Lung (tissue), 12 donors: ENCODE results near the gene TMOD2. TPM values are rescaled to one million over a fixed set of nuclear protein-coding genes. Genes with fewer than 3 reads are reported as not detected.
A peak's percentile ranks its signal among the peaks of the same experiment; 100 is the strongest.

Experiments
- ATAC-seq: fragments of 200-7000 bp; cut with Tn5 transposase; one replicate; pipeline ENCODE4 v1.9.1; 2020; ENCODE audit warnings: moderate number of reproducible peaks; ENCODE audit not compliant: insufficient read depth, low FRiP score
- DNase-seq, 3 donors: peaks; one replicate each; pipeline ENCODE4 v3.0.0-alpha.2; 2013 to 2017
- H3K27ac ChIP-seq, 2 donors: one replicate each; pipeline ENCODE4 v1.5.1; 2013; ENCODE audit warnings: mild to moderate bottlenecking in 2 of 2, moderate library complexity in 2 of 2, control low read depth in 1 of 2, inconsistent platforms in 1 of 2, low read depth in 1 of 2, low read length in 1 of 2
- H3K27me3 ChIP-seq, 3 donors: one replicate each; pipeline ENCODE4 v1.5.1; 2013; ENCODE audit warnings: low read length in 2 of 3; ENCODE audit not compliant: control insufficient read depth in 3 of 3, insufficient read depth in 3 of 3
- H3K36me3 ChIP-seq, 4 donors: one replicate each; pipeline ENCODE4 v1.5.1; 2013; ENCODE audit warnings: low read length in 4 of 4, mild to moderate bottlenecking in 1 of 4, moderate library complexity in 1 of 4; ENCODE audit not compliant: control insufficient read depth in 4 of 4, insufficient read depth in 4 of 4
- H3K4me1 ChIP-seq, 5 donors: one replicate each; pipeline ENCODE4 v1.5.1; 2013; ENCODE audit warnings: low read length in 5 of 5, mild to moderate bottlenecking in 2 of 5, moderate library complexity in 1 of 5; ENCODE audit not compliant: control insufficient read depth in 5 of 5, insufficient read depth in 5 of 5
- H3K4me3 ChIP-seq: one replicate; pipeline ENCODE4 v1.5.1; 2013; ENCODE audit warnings: mild to moderate bottlenecking, control low read depth, moderate library complexity
- H3K9ac ChIP-seq, 2 donors: one replicate each; pipeline ENCODE4 v1.5.1; 2013; ENCODE audit warnings: low read length in 2 of 2, control low read depth in 1 of 2; ENCODE audit not compliant: insufficient read depth in 1 of 2
- H3K9me3 ChIP-seq, 4 donors: one replicate each; pipeline ENCODE4 v1.5.1; 2013; ENCODE audit warnings: low read length in 3 of 4, mild to moderate bottlenecking in 1 of 4, moderate library complexity in 1 of 4; ENCODE audit not compliant: control insufficient read depth in 4 of 4, insufficient read depth in 3 of 4
- WGBS, 2 donors: extraction: QIAGEN DNeasy Blood & Tissue Kit; methylation state at CpG; one replicate each; pipeline ENCODE4 v1.1.7; 2013; 5-methylcytosine and 5-hydroxymethylcytosine counted together
- polyA plus RNA-seq, 2 donors: library from polyadenylated mRNA; stranded (reverse); fragments of 200-250 nt; gene quantifications; one replicate each; pipeline ENCODE4 v1.2.1, GENCODE V29; 2013
- total RNA-seq, 2 donors: library from RNA; depleted of rRNA in 1 of 2; stranded (reverse); fragments of >200 nt in 1 of 2; gene quantifications; one replicate each; pipeline ENCODE4 v1.2.1, GENCODE V29; 2014 to 2021
- TF ChIP-seq, protein P1 (sequence below): IDR thresholded peaks from 2 replicates; pipeline ENCODE4 v1.5.1; 2012; ENCODE audit warnings: mild to moderate bottlenecking; ENCODE audit errors: control extremely low read depth, extremely low read depth
- donor health status: control.
- donor health status: control.
- donor health status: Bipolar disorder and iron deficiency.
- donor health status: healthy.
- donor health status: DM: yes; HTN: yes; CAD: no.

Gene TMOD2
- total and polyA plus RNA-seq, 4 donors: 1.5 to 10.4 (median 5.8) TPM

DNA sequence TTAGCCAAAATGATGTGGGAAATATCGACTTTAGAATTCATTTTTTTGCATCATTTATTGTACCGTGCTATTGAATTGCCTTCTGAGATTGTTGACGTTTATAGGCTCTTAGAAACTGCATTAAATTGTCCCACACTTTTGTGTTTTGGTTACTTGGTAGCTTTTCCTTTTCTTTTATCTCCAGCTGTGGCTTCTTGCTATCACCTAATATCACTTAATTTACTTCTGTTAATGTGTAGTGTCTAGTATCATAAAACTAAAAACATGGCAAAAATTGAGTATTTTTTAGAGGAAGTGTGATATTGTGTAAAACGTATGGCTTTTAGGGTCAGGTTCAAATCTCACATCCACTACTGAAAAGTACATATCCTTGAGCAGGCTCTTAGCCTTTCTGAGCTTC, 89.3 kb downstream of the TMOD2 start:
- DNase-seq (peak in 2 of 3 donors; percentile 96), ATAC-seq (no peak)
- TF ChIP-seq, protein P1, sequence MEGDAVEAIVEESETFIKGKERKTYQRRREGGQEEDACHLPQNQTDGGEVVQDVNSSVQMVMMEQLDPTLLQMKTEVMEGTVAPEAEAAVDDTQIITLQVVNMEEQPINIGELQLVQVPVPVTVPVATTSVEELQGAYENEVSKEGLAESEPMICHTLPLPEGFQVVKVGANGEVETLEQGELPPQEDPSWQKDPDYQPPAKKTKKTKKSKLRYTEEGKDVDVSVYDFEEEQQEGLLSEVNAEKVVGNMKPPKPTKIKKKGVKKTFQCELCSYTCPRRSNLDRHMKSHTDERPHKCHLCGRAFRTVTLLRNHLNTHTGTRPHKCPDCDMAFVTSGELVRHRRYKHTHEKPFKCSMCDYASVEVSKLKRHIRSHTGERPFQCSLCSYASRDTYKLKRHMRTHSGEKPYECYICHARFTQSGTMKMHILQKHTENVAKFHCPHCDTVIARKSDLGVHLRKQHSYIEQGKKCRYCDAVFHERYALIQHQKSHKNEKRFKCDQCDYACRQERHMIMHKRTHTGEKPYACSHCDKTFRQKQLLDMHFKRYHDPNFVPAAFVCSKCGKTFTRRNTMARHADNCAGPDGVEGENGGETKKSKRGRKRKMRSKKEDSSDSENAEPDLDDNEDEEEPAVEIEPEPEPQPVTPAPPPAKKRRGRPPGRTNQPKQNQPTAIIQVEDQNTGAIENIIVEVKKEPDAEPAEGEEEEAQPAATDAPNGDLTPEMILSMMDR: no peak
- H3K4me3 ChIP-seq: no peak overlapping the region
- WGBS, 2 donors: 55 to 59% methylated on average over 4 of the region's 4 CpGs
- H3K4me1 ChIP-seq: peaks cover 9 to 69% (median 47%) of the 10 kb centered on the region in 5 donors
- no peaks in the 10 kb centered on the region for H3K9me3 ChIP-seq
- no peaks in the 10 kb centered on the region for H3K27me3 ChIP-seq
- peak overlapping the region in 1 of 2 donors; percentile 7 for H3K9ac ChIP-seq
- H3K36me3 ChIP-seq: no peaks in the 10 kb centered on the region
- H3K27ac ChIP-seq: no peak overlapping the region

DNA sequence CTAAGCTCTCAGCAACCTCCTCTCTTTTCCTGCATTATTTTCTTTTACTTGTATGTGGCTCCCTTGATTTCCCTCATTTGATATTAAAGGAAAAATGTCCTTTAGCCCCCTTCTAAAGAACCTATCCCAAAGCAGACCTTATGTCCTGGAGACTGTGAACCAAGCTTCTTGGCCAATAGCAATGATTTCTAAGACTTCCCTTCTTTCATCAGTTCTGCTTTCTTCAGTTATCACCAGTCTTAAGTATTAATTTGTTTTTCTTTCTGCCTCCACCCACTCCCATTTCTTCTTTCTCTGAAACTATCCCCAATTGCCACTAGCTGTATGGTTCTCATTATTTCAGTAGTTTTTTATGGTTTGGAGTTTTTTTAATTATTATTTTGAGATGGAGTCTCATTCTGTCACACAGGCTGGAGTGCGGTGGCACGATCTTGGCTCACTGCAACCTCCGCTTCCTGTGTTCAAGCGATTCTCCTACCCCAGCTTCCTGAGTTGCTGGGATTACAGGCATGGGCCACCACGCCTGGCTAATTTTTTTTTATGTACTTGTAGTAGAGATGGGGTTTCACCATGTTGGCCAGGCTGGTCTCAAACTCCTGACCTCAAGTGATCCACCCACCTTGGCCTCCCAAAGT, 90.1 kb downstream of the TMOD2 start:
- no peak overlapping the region for H3K4me3 ChIP-seq
- peaks cover 9 to 74% (median 50%) of the 10 kb centered on the region in 5 donors for H3K4me1 ChIP-seq
- ATAC-seq: no peak

DNA sequence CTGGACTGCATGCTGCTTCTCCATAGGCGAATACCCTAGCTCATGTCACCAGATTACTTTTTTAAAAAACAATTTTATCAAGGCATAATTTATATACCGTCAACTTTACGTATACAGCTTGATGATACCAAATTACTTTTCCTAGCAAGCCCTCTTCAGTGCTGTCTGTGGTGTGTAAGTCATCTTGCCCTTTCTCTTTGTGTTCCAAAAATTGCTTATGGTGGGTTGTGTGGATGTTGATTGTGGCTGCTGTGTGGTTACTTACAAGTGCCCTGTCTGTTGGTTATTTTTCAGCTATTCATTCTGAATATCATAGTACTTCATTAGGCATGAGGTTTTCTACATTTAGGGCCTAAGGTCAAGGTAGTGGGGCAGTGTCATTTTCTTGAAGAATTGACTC, 90.9 kb downstream of the TMOD2 start:
- no peak overlapping the region for H3K27ac ChIP-seq
- H3K9me3 ChIP-seq: no peaks in the 10 kb centered on the region
- H3K9ac ChIP-seq: no peak overlapping the region
- no peaks in the 10 kb centered on the region for H3K27me3 ChIP-seq
- H3K36me3 ChIP-seq: no peaks in the 10 kb centered on the region
- H3K4me3 ChIP-seq: no peak overlapping the region
- ATAC-seq (no peak), DNase-seq (no peak)
- peaks cover 11 to 75% (median 51%) of the 10 kb centered on the region in 5 donors for H3K4me1 ChIP-seq
- 94 to 95% methylated on average over 3 of the region's 3 CpGs for WGBS, 2 donors
- TF ChIP-seq, protein P1: no peak

More for the DNA sequence above, 90.1 kb downstream of the TMOD2 start:
- DNase-seq: no peak
- 27 to 44% methylated on average over 5 of the region's 5 CpGs for WGBS, 2 donors
- Histone ChIP-seq H3K36me3 (no peaks in the 10 kb centered on the region), H3K9me3 (no peaks in the 10 kb centered on the region), H3K27ac (no peak overlapping the region), H3K9ac (no peak overlapping the region), H3K27me3 (no peaks in the 10 kb centered on the region)
- TF ChIP-seq, protein P1: no peak
